Measurements from ENCODE around the gene SRSF10. TPM values are rescaled to one million over a fixed set of nuclear protein-coding genes. Genes with fewer than 3 reads are reported as not detected.
A peak's percentile ranks its signal among the peaks of the same experiment; 100 is the strongest.

SRSF10 gene
- polyA plus RNA-seq, 1 donor (not counting 4 experiments of a cell fraction or from before 2014, with no cell fraction given): 116 TPM

DNA sequence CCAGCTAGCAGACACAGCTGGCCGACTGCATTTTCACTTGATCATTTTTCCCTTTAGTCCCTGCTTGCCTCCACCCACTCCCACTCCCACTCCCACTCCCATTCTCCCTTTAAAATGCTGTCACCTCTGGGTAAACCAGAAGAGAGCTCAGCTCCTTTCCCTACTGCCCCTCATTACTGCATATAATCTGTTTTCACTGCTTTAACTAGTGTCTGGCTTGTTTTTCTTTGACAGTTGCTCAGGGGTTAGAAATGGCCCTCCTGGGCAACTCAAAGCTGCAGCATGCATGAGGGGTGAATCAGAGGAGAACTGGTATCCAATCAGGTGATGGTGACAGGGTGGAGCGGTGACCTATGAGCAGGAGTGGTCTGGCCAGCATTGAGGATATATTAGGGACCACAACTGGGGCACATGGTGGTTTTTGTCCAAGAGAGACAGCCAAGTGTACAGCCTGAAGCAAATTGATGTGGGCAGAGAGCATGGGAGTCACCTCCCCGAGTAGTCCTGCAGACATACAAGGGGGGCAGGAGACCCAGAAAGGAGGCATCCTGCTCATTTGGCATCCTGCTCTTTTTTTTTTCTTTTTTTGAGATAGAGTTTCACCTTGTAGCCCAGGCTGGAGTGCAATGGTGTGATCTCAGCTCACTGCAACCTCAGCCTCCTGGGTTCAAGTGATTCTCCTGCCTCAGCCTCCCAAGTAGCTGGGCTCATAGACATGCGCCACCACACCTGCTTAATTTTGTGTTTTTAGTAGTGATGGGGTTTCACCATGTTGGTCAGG is 42.6 kb upstream of the SRSF10 start:
- Histone ChIP-seq H4K20me1 (ENCODE audit: control insufficient read depth, extremely low read depth, insufficient read depth, low read length) (no peaks in the 10 kb centered on the region), H3K9me3 (ENCODE audit: control insufficient read depth, low read depth, low read length) (no peaks in the 10 kb centered on the region), H3K79me2 (ENCODE audit: control insufficient read depth, insufficient read depth, low read length) (no peaks in the 10 kb centered on the region), H3K9ac (ENCODE audit: control insufficient read depth, extremely low read depth, insufficient read depth, low read length) (no peak overlapping the region), H2AFZ (ENCODE audit: control insufficient read depth, low read length) (peak overlapping the region; percentile 55), H3K4me3 (ENCODE audit: control insufficient read depth in 2 of 3, extremely low read depth in 1 of 3, insufficient read depth in 2 of 3, low read depth in 1 of 3, low read length in 3 of 3) (no peak overlapping the region), H3K4me2 (ENCODE audit: control insufficient read depth, extremely low read depth, insufficient read depth, low read depth, low read length) (peak overlapping the region; percentile 40), H3K4me1 (ENCODE audit: control insufficient read depth, extremely low read depth, insufficient read depth, low read length) (peaks cover 18% of the 10 kb centered on the region), H3K27ac (ENCODE audit: control insufficient read depth, insufficient read depth, low read length) (no peak overlapping the region), H3K36me3 (ENCODE audit: control insufficient read depth in 2 of 2, extremely low read depth in 1 of 2, insufficient read depth in 2 of 2, low read length in 2 of 2) (no peaks in the 10 kb centered on the region), H3K9me1 (ENCODE audit: control insufficient read depth, extremely low read depth, insufficient read depth, low read length) (no peaks in the 10 kb centered on the region), H3K27me3 (ENCODE audit: control insufficient read depth, extremely low read depth, insufficient read depth, low read length) (no peaks in the 10 kb centered on the region)
- DNase-seq (ENCODE audit: low read depth, low spot score): no peak
- peak; percentile 20 for FAIRE-seq
- dilution Hi-C loops (cut with MboI; ENCODE audit: extremely low pct_ligation_motif_present, low sequenced_read_pairs): no loop called here
- no peak for TF ChIP-seq CTCF (optimal IDR thresholded peaks at IDR 0.05 in 1 of 3, IDR thresholded peaks at IDR 0.05 in 1 of 3, conservative IDR thresholded peaks at IDR 0.05 in 1 of 3; ENCODE audit: extremely low read depth in 1 of 3, insufficient read depth in 2 of 3, low read length in 3 of 3)
- no peak for TF ChIP-seq EZH2 (IDR thresholded peaks at IDR 0.05; ENCODE audit: low read length)

GRCh38 chr1:24021403-24022266 is 41.5 kb upstream of the SRSF10 start:
- H3K4me3 ChIP-seq (ENCODE audit: control insufficient read depth in 2 of 3, extremely low read depth in 1 of 3, insufficient read depth in 2 of 3, low read depth in 1 of 3, low read length in 3 of 3): no peak overlapping the region
- no peaks in the 10 kb centered on the region for H3K27me3 ChIP-seq (ENCODE audit: control insufficient read depth, extremely low read depth, insufficient read depth, low read length)
- TF ChIP-seq CTCF (optimal IDR thresholded peaks at IDR 0.05 in 1 of 3, IDR thresholded peaks at IDR 0.05 in 1 of 3, conservative IDR thresholded peaks at IDR 0.05 in 1 of 3; ENCODE audit: extremely low read depth in 1 of 3, insufficient read depth in 2 of 3, low read length in 3 of 3): no peak
- no peak for TF ChIP-seq EZH2 (IDR thresholded peaks at IDR 0.05; ENCODE audit: low read length)
- FAIRE-seq (no peak), DNase-seq (ENCODE audit: low read depth, low spot score) (no peak)
- H3K9ac ChIP-seq (ENCODE audit: control insufficient read depth, extremely low read depth, insufficient read depth, low read length): no peak overlapping the region
- dilution Hi-C loops (cut with MboI; ENCODE audit: extremely low pct_ligation_motif_present, low sequenced_read_pairs): no loop called here
- H3K27ac ChIP-seq (ENCODE audit: control insufficient read depth, insufficient read depth, low read length): no peak overlapping the region
- no peaks in the 10 kb centered on the region for H4K20me1 ChIP-seq (ENCODE audit: control insufficient read depth, extremely low read depth, insufficient read depth, low read length)
- H3K4me2 ChIP-seq (ENCODE audit: control insufficient read depth, extremely low read depth, insufficient read depth, low read depth, low read length): no peak overlapping the region
- no peak overlapping the region for H2AFZ ChIP-seq (ENCODE audit: control insufficient read depth, low read length)
- no peaks in the 10 kb centered on the region for H3K79me2 ChIP-seq (ENCODE audit: control insufficient read depth, insufficient read depth, low read length)
- peaks cover 18% of the 10 kb centered on the region for H3K4me1 ChIP-seq (ENCODE audit: control insufficient read depth, extremely low read depth, insufficient read depth, low read length)
- no peaks in the 10 kb centered on the region for H3K9me3 ChIP-seq (ENCODE audit: control insufficient read depth, low read depth, low read length)
- no peaks in the 10 kb centered on the region for H3K9me1 ChIP-seq (ENCODE audit: control insufficient read depth, extremely low read depth, insufficient read depth, low read length)
- H3K36me3 ChIP-seq (ENCODE audit: control insufficient read depth in 2 of 2, extremely low read depth in 1 of 2, insufficient read depth in 2 of 2, low read length in 2 of 2): no peaks in the 10 kb centered on the region

All from keratinocyte (primary cell).